CD4-positive, alpha-beta memory T cell (primary cell): Measurements from ENCODE around the gene NRG3. TPM values are rescaled to one million over a fixed set of nuclear protein-coding genes. Genes with fewer than 3 reads are reported as not detected.
A peak's percentile ranks its signal among the peaks of the same experiment; 100 is the strongest.

Experiments
- CTCF ChIA-PET: fragments of 350-600 bp; sonication (Branson Sonifier 250); formaldehyde crosslinking; loops from one replicate; lab custom pipeline; 2021; ENCODE audit warnings: inconsistent platforms; ENCODE audit not compliant: partially characterized antibody; lab: Charles Lee
- POLR2A ChIA-PET: fragments of 350-600 bp; sonication (Branson Sonifier 250); formaldehyde crosslinking; loops from one replicate; lab custom pipeline; 2021; ENCODE audit not compliant: partially characterized antibody; lab: Charles Lee
- DNase-seq, 5 donors: peaks; one replicate each; pipeline versions ENCODE4 v3.0.0 to v3.0.0-alpha.2; 2020 to 2022; ENCODE audit warnings: mixed read lengths in 1 of 5
- H3K27ac ChIP-seq: one replicate; pipeline ENCODE4 v1.7.0; 2013; ENCODE audit warnings: low read depth, low read length
- H3K27me3 ChIP-seq: 2 replicates; pipeline ENCODE4 v1.7.0; 2013; ENCODE audit warnings: mild to moderate bottlenecking, low read length, moderate library complexity; ENCODE audit not compliant: insufficient read depth
- H3K36me3 ChIP-seq: 2 replicates; pipeline ENCODE4 v1.7.0; 2013; ENCODE audit warnings: mild to moderate bottlenecking, low read length, moderate library complexity; ENCODE audit not compliant: insufficient read depth
- H3K4me1 ChIP-seq: 2 replicates; pipeline ENCODE4 v1.7.0; 2013; ENCODE audit warnings: mild to moderate bottlenecking, low read length, moderate library complexity; ENCODE audit not compliant: insufficient read depth
- H3K4me3 ChIP-seq, 2 donors: one replicate each; pipeline ENCODE4 v1.7.0; 2013; ENCODE audit warnings: low read length in 2 of 2, mild to moderate bottlenecking in 1 of 2
- H3K9me3 ChIP-seq, 2 donors: one replicate each; pipeline ENCODE4 v1.7.0; 2013; ENCODE audit warnings: low read length in 2 of 2, control low read depth in 1 of 2; ENCODE audit not compliant: control insufficient read depth in 1 of 2
- H3K27ac Mint-ChIP-seq, 7 donors: one replicate each; pipeline ENCODE4 v1.8.0; 2020 to 2021; ENCODE audit warnings: mixed read lengths in 7 of 7, mild to moderate bottlenecking in 6 of 7, inconsistent platforms in 3 of 7, moderate library complexity in 3 of 7
- H3K27me3 Mint-ChIP-seq, 2 donors: one replicate each; pipeline ENCODE4 v1.8.0; 2020 to 2021; ENCODE audit warnings: mixed read lengths in 2 of 2
- H3K36me3 Mint-ChIP-seq, 2 donors: one replicate each; pipeline ENCODE4 v1.8.0; 2020 to 2021; ENCODE audit warnings: mixed read lengths in 2 of 2, inconsistent platforms in 1 of 2, mild to moderate bottlenecking in 1 of 2
- H3K4me1 Mint-ChIP-seq, 4 donors: one replicate each; pipeline ENCODE4 v1.8.0; 2020 to 2021; ENCODE audit warnings: mixed read lengths in 4 of 4, mild to moderate bottlenecking in 1 of 4
- H3K4me3 Mint-ChIP-seq, 8 donors: one replicate each; pipeline ENCODE4 v1.8.0; 2020 to 2021; ENCODE audit warnings: mixed read lengths in 8 of 8, mild to moderate bottlenecking in 7 of 8, moderate library complexity in 6 of 8, inconsistent platforms in 3 of 8
- H3K9me3 Mint-ChIP-seq, 8 donors: one replicate each; pipeline ENCODE4 v1.8.0; 2020 to 2021; ENCODE audit warnings: mixed read lengths in 8 of 8, mild to moderate bottlenecking in 5 of 8, inconsistent platforms in 3 of 8, moderate library complexity in 1 of 8
- intact Hi-C: fragments of 100-400 bp; cut with micrococcal nuclease; formaldehyde crosslinking; loops from one replicate; pipeline ENCODE4 v1.15.1; 2023
- polyA plus RNA-seq, 2 donors: library from polyadenylated mRNA; unstranded; fragments of 300-500 nt; fragmentation: Illumina TruSeq; gene quantifications; one replicate each; pipeline ENCODE4 v1.2.3, GENCODE V29; 2021
- total RNA-seq, 2 experiments: library from RNA; stranded (reverse); gene quantifications; one replicate each; pipeline ENCODE4 v1.2.3, GENCODE V29; 2021

Gene NRG3
- total and polyA plus RNA-seq, 4 experiments from 2014 or later, result not detected

DNA sequence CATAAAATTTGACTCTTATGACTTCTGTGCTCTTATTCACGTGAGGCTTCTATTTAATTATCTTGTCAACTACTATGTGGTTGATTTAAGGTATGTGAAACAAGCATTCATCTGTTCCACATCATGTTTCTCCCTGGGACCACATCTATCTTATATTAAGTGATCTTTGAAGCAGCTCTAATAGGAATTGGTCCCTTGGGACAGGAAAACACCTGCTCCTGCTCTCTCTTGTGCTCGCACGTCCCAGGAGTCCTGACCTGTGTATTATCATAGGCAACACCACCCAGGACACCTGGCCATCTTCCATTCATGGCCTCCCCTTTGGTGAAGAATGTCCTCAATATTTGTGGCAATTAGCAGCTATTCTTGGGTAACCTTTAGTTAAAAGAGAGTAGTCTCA, 269.2 kb downstream of the NRG3 start:
- H3K36me3 Mint-ChIP-seq, result no peaks in the 10 kb centered on the region
- H3K27me3 ChIP-seq, result no peaks in the 10 kb centered on the region
- H3K27ac ChIP-seq, result no peak overlapping the region
- no peak overlapping the region for H3K27ac Mint-ChIP-seq
- no peaks in the 10 kb centered on the region for H3K9me3 ChIP-seq
- no peak overlapping the region for H3K4me3 ChIP-seq
- ChIA-PET POLR2A (no interaction called here), CTCF (no interaction called here)
- no peaks in the 10 kb centered on the region for H3K4me1 Mint-ChIP-seq
- intact Hi-C loops, result no loop called here
- no peaks in the 10 kb centered on the region for H3K4me1 ChIP-seq
- H3K4me3 Mint-ChIP-seq, result no peak overlapping the region
- DNase-seq, result no peak
- peaks cover 0 to 12% (median 7%) of the 10 kb centered on the region in 8 donors for H3K9me3 Mint-ChIP-seq
- no peaks in the 10 kb centered on the region for H3K27me3 Mint-ChIP-seq
- H3K36me3 ChIP-seq, result no peaks in the 10 kb centered on the region

DNA sequence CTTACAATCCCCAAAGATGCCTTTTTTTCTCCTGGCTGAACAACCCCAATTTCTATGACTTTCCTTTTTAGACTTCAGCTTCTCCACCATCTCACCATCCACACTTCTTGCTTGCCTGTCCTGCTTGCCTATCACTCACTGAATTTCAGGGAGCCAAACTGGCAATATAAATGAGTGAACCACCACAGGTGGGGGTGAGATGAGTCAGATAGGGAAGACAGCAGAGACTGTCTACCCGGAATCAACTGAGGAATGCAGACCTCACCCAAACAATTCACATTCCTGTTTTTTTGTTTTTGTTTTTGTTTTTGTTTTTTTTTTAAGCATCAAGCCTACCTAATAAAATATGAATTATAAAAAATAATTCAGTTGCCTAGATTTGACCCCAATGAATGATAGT, 273.8 kb downstream of the NRG3 start:
- H3K27ac Mint-ChIP-seq, result no peak overlapping the region
- POLR2A ChIA-PET, result no interaction called here

DNA sequence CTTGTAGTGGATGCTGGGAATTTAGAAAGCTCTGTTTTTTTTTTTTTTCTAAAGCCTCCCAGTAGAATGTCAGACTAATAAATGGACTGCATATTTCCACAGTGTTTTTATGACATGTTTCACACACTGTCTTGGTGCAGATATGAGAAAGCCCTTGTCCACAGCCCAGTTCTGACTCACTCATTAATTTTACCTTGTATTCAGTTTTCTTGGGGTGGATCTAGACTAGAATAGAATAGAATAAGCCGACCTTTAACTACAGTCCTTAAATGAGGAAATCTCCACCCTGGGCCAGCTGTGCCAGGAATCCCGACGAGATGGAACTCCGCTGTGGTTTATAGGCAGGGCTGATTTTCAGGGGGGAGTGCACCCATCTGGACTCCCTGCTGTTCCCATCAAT, 274.7 kb downstream of the NRG3 start:
- H3K27ac ChIP-seq, result no peak overlapping the region
- peaks cover 0 to 12% (median 7%) of the 10 kb centered on the region in 8 donors for H3K9me3 Mint-ChIP-seq
- no peak overlapping the region for H3K4me3 ChIP-seq
- ChIA-PET CTCF (no interaction called here), POLR2A (no interaction called here)
- no peaks in the 10 kb centered on the region for H3K9me3 ChIP-seq
- no peak overlapping the region for H3K4me3 Mint-ChIP-seq
- no peaks in the 10 kb centered on the region for H3K4me1 ChIP-seq
- H3K27ac Mint-ChIP-seq, result no peak overlapping the region
- no peak for DNase-seq
- no peaks in the 10 kb centered on the region for H3K4me1 Mint-ChIP-seq
- no peaks in the 10 kb centered on the region for H3K27me3 Mint-ChIP-seq
- H3K36me3 Mint-ChIP-seq, result no peaks in the 10 kb centered on the region
- no peaks in the 10 kb centered on the region for H3K27me3 ChIP-seq
- intact Hi-C loops, result no loop called here
- no peaks in the 10 kb centered on the region for H3K36me3 ChIP-seq

More for the DNA sequence above, 273.8 kb downstream of the NRG3 start:
- Mint-ChIP-seq H3K4me1 (no peaks in the 10 kb centered on the region), H3K9me3 (peaks cover 3 to 12% (median 8%) of the 10 kb centered on the region in 8 donors), H3K36me3 (no peaks in the 10 kb centered on the region), H3K4me3 (peak overlapping the region in 1 of 8 donors; percentile 46), H3K27me3 (no peaks in the 10 kb centered on the region)
- DNase-seq, result no peak
- CTCF ChIA-PET, result no interaction called here
- Histone ChIP-seq H3K27ac (no peak overlapping the region), H3K36me3 (no peaks in the 10 kb centered on the region), H3K4me1 (no peaks in the 10 kb centered on the region), H3K4me3 (no peak overlapping the region), H3K27me3 (no peaks in the 10 kb centered on the region), H3K9me3 (no peaks in the 10 kb centered on the region)
- intact Hi-C loops, result no loop called here

DNA sequence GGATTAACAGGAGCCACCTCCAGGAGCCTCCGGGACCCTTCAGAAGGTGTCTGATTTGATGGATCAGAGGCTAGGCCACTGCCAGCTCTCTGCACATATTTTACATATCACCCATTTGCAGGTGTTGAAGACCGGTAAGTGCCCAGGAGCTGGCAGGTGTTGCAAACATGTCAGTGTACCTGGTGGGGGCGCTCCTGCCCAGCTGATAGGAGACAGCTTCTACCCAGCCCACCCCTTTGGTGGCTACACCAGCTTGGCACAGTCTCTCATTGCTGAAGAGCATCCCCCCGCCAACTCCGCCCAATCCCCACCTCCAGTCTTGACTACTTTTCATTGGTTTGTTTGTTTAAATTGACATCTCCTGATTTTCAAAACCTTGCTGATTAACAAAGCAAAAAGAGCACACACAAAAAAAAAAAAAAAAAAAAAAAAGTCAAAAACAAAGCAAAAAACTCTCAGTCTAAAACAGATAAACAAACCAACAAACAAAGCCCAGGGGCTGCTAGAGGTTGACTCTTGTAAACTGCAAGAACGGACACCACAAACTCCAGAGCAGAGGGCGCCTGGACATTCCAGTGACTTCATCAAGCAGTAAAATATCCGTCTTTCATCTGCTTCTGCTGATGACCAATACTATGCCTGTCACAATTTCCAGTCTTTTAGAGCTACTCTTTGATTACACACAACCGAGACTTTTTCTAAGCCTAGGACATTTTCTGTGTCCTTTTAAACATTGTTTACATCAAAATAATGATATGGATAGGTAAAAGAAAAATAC, 275.3 kb downstream of the NRG3 start:
- H3K36me3 ChIP-seq, result no peaks in the 10 kb centered on the region
- H3K27me3 ChIP-seq, result no peaks in the 10 kb centered on the region
- H3K9me3 ChIP-seq, result no peaks in the 10 kb centered on the region
- H3K4me1 Mint-ChIP-seq, result no peaks in the 10 kb centered on the region
- ChIA-PET POLR2A (no interaction called here), CTCF (no interaction called here)
- no peak overlapping the region for H3K4me3 ChIP-seq
- H3K4me3 Mint-ChIP-seq, result no peak overlapping the region
- H3K36me3 Mint-ChIP-seq, result no peaks in the 10 kb centered on the region
- no peaks in the 10 kb centered on the region for H3K4me1 ChIP-seq
- no peak overlapping the region for H3K27ac ChIP-seq
- intact Hi-C loops, result no loop called here
- no peaks in the 10 kb centered on the region for H3K27me3 Mint-ChIP-seq
- peaks cover 0 to 13% (median 7%) of the 10 kb centered on the region in 8 donors for H3K9me3 Mint-ChIP-seq
- no peak overlapping the region for H3K27ac Mint-ChIP-seq
- DNase-seq, result no peak

DNA sequence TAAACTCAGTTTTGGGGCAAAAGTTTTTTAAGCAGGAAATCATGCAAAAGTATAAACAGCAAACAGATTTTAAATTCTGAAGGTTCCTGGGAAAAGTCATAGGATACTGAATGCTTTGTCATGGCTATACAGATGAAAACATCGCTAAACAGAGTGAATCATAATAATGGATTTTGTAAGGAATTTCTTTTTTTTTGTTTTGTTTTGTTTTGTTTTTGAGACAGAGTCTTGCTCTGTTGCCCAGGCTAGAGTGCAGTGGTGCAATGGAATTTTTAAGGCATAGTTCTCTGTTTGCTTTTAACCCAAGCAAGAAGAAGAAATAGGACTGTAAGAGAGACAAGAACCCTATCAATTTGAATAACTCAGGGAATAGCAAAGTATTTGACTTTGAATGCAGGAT, 285.3 kb downstream of the NRG3 start:
- Histone ChIP-seq H3K27ac (no peak overlapping the region), H3K27me3 (no peaks in the 10 kb centered on the region), H3K4me3 (no peak overlapping the region), H3K9me3 (no peaks in the 10 kb centered on the region), H3K36me3 (no peaks in the 10 kb centered on the region), H3K4me1 (no peaks in the 10 kb centered on the region)
- Mint-ChIP-seq H3K4me1 (no peaks in the 10 kb centered on the region), H3K27me3 (peaks cover 0 to 1% of the 10 kb centered on the region in 2 donors), H3K36me3 (no peaks in the 10 kb centered on the region), H3K9me3 (peaks cover 0 to 14% (median 7%) of the 10 kb centered on the region in 8 donors), H3K4me3 (no peak overlapping the region), H3K27ac (no peak overlapping the region)
- POLR2A ChIA-PET, result no interaction called here
- intact Hi-C loops, result no loop called here
- CTCF ChIA-PET, result no interaction called here
- DNase-seq, result no peak

DNA sequence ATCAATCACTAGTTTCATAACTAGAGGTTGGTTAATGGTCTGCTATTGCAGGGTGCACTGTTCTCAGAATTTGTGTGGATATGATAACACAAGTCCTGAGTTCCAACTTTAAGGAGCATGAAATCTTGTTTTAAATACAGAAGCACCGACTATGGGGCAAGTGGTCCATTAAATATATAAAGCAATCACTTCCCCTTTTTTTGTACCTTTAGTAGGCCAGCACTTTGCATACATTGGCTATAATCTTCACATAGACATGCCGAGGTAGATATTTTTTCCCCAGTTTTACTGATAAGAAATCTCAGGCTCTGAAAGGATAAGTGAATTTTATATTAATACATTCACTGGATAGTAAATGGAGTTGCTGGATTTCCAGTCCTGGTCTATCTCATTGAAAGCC, 286.3 kb downstream of the NRG3 start:
- H3K36me3 ChIP-seq, result no peaks in the 10 kb centered on the region
- intact Hi-C loops, result no loop called here
- H3K27ac ChIP-seq, result no peak overlapping the region
- POLR2A ChIA-PET, result no interaction called here
- Mint-ChIP-seq H3K36me3 (no peaks in the 10 kb centered on the region), H3K27ac (no peak overlapping the region), H3K9me3 (peaks cover 0 to 14% (median 7%) of the 10 kb centered on the region in 8 donors), H3K4me3 (no peak overlapping the region), H3K4me1 (no peaks in the 10 kb centered on the region), H3K27me3 (peaks cover 0 to 1% of the 10 kb centered on the region in 2 donors)
- H3K27me3 ChIP-seq, result no peaks in the 10 kb centered on the region
- H3K9me3 ChIP-seq, result no peaks in the 10 kb centered on the region
- H3K4me3 ChIP-seq, result no peak overlapping the region
- CTCF ChIA-PET, result no interaction called here
- H3K4me1 ChIP-seq, result no peaks in the 10 kb centered on the region
- no peak for DNase-seq

DNA sequence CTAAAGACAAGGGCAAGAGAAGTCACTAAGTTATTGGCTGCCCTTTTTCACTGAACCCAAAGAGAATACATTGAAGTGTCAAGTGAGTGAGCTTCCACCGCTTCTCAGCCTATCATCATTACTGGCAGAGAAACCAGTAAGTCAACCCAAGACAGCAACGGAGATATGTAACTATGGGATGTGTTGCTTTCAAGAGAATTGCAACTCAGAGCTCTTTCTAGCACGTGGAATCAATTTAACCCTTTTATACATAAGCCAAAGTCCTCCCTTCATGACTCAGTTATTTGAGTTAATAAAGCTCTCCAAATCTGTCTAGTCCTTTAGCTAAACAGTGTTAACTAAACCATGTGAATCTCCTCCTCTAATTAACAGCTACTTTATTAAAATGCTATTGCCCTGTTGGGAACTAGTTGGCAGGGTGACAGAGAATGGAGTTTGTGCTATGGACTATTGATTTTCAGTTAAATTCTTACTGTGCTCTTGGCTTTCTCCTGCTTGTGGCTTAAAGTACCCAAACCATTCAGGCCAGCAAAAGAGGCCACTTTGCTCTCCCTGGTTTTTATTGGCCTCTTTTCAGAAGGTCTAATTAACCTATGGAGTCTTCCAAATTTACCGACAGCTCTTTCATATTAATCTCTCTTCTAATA, 287.7 kb downstream of the NRG3 start:
- Mint-ChIP-seq H3K27me3 (no peaks in the 10 kb centered on the region), H3K4me3 (no peak overlapping the region), H3K4me1 (no peaks in the 10 kb centered on the region), H3K36me3 (no peaks in the 10 kb centered on the region), H3K27ac (no peak overlapping the region), H3K9me3 (peaks cover 0 to 18% (median 5%) of the 10 kb centered on the region in 8 donors)
- H3K4me3 ChIP-seq, result no peak overlapping the region
- intact Hi-C loops, result no loop called here
- no peak overlapping the region for H3K27ac ChIP-seq
- no peaks in the 10 kb centered on the region for H3K4me1 ChIP-seq
- no peak for DNase-seq
- no peaks in the 10 kb centered on the region for H3K27me3 ChIP-seq
- H3K9me3 ChIP-seq, result no peaks in the 10 kb centered on the region
- H3K36me3 ChIP-seq, result no peaks in the 10 kb centered on the region
- ChIA-PET POLR2A (no interaction called here), CTCF (no interaction called here)
